ENCODE measurements around the gene BAIAP2. TPM values are rescaled to one million over a fixed set of nuclear protein-coding genes. Genes with fewer than 3 reads are reported as not detected.

Gene BAIAP2
- total and polyA plus RNA-seq, 2 of the 13 experiments (the other 11 are each of a cell fraction or from before 2014, with no cell fraction given): 22.5 to 24.0 TPM

- TF ChIP-seq ZBTB25 (CRISPR knock-in tag; IDR thresholded peaks at IDR 0.05) (no peak), ATF7 (IDR thresholded peaks at IDR 0.05) (no peak), ATF7 (CRISPR knock-in tag; IDR thresholded peaks at IDR 0.05) (no peak; the same call in 1 of the 2 replicates), ZNF441 (CRISPR knock-in tag; IDR thresholded peaks at IDR 0.05; ENCODE audit: borderline replicate concordance) (peak; percentile 74; the same call in 1 of the 2 replicates), ZNF205 (CRISPR knock-in tag; IDR thresholded peaks at IDR 0.05) (no peak), ELF3 (CRISPR knock-in tag; IDR thresholded peaks at IDR 0.05) (peak; percentile 36), ZBTB2 (CRISPR knock-in tag; IDR thresholded peaks at IDR 0.05; ENCODE audit: low read depth) (peak; percentile 49; the same call in 1 of the 2 replicates), ZNF841 (CRISPR knock-in tag; IDR thresholded peaks at IDR 0.05; ENCODE audit: borderline replicate concordance) (no peak), MTA1 (CRISPR knock-in tag; IDR thresholded peaks at IDR 0.05; ENCODE audit: borderline replicate concordance) (0 out of 2 replicates have a peak, but pooled peaks have one; percentile 11), JARID2 (CRISPR knock-in tag; IDR thresholded peaks at IDR 0.05; ENCODE audit: insufficient replicate concordance) (peak; percentile 67), MXD1 (CRISPR knock-in tag; IDR thresholded peaks at IDR 0.05) (peak; percentile 65; the same call in 1 of the 2 replicates), ZNF563 (CRISPR knock-in tag; IDR thresholded peaks at IDR 0.05) (peak; percentile 40), NFE2 (CRISPR knock-in tag; IDR thresholded peaks at IDR 0.05) (no peak), MEIS2 (CRISPR knock-in tag; IDR thresholded peaks at IDR 0.05) (peak; percentile 77), HDAC1 (CRISPR knock-in tag; IDR thresholded peaks at IDR 0.05) (peak; percentile 23), ELK4 (CRISPR knock-in tag; IDR thresholded peaks at IDR 0.05; ENCODE audit: borderline replicate concordance) (0 out of 2 replicates have a peak, but pooled peaks have one; percentile 36), ZNF331 (CRISPR knock-in tag; IDR thresholded peaks at IDR 0.05) (peak; percentile 39; the same call in 1 of the 2 replicates), ZNF557 (CRISPR knock-in tag; IDR thresholded peaks at IDR 0.05) (no peak), RBAK (CRISPR knock-in tag; IDR thresholded peaks at IDR 0.05) (no peak), HCFC1 (IDR thresholded peaks at IDR 0.05; ENCODE audit: low read depth, low read length) (peak; percentile 72), TBX3 (IDR thresholded peaks at IDR 0.05; ENCODE audit: borderline replicate concordance) (no peak), HBP1 (CRISPR knock-in tag; IDR thresholded peaks at IDR 0.05; ENCODE audit: low read depth) (no peak), MZF1 (CRISPR knock-in tag; IDR thresholded peaks at IDR 0.05; ENCODE audit: borderline replicate concordance) (no peak)
These were observed 43.3 kb upstream of the BAIAP2 start, which contains the start of gene CHMP6 (continued) for GRCh38 chr17:80991645-80992076.
